Esophagus muscularis mucosa (tissue), 4 donors: Measurements from ENCODE around the gene EDIL3. TPM values are rescaled to one million over a fixed set of nuclear protein-coding genes. Genes with fewer than 3 reads are reported as not detected.
A peak's percentile ranks its signal among the peaks of the same experiment; 100 is the strongest.

Experiments used
- DNase-seq: peaks from one replicate; pipeline ENCODE4 v3.0.0-alpha.2; 2017; ENCODE audit errors: extremely low spot score
- H3K27ac ChIP-seq, 4 donors: fragments of 200-600 bp; sonication (generic); replicated peaks in 1 of 4; 1 replicate in 3 of 4; 2 replicates in 1 of 4; pipeline ENCODE4 v1.5.1; 2016 to 2019; ENCODE audit warnings: mild to moderate bottlenecking in 1 of 4
- H3K27me3 ChIP-seq, 4 donors: fragments of 200-600 bp; sonication (generic); one replicate each; pipeline versions ENCODE4 v1.5.1 to v1.6.0; 2016 to 2019
- H3K36me3 ChIP-seq, 4 donors: fragments of 200-600 bp; sonication (generic); one replicate each; pipeline ENCODE4 v1.5.1; 2016 to 2019
- H3K4me1 ChIP-seq, 4 donors: fragments of 200-600 bp; sonication (generic); one replicate each; pipeline ENCODE4 v1.5.1; 2016 to 2019
- H3K4me3 ChIP-seq, 4 donors: fragments of 200-600 bp; sonication (generic); 1 replicate in 2 of 4; 2 replicates in 2 of 4; pipeline ENCODE4 v1.5.1; 2016 to 2019; ENCODE audit warnings: mild to moderate bottlenecking in 4 of 4, moderate library complexity in 1 of 4
- H3K9me3 ChIP-seq, 4 donors: fragments of 200-600 bp; sonication (generic); 1 replicate in 3 of 4; 2 replicates in 1 of 4; pipeline ENCODE4 v1.5.1; 2016 to 2019
- CTCF ChIP-seq, 3 experiments: fragments of 200-600 bp in 2 of 3; fragments of 450-650 bp in 1 of 3; sonication (generic) in 2 of 3; IDR thresholded peaks; one replicate each; pipeline ENCODE4 v1.5.1; 2017 to 2019; ENCODE audit warnings: antibody characterized with exemption in 3 of 3, mild to moderate bottlenecking in 2 of 3, moderate library complexity in 1 of 3
- EP300 ChIP-seq: sonication (generic); formaldehyde crosslinking; IDR thresholded peaks from one replicate; pipeline ENCODE4 v1.6.1; 2017; ENCODE audit warnings: antibody characterized with exemption
- POLR2A ChIP-seq: fragments of 450-650 bp; IDR thresholded peaks from one replicate; pipeline ENCODE4 v1.6.1; 2017; ENCODE audit warnings: antibody characterized with exemption, moderate library complexity, mild to moderate bottlenecking, low read depth
- POLR2AphosphoS5 ChIP-seq, 2 donors: sonication (generic); formaldehyde crosslinking; IDR thresholded peaks; one replicate each; pipeline ENCODE4 v1.6.1; 2017; ENCODE audit warnings: antibody characterized with exemption in 2 of 2
- WGBS: methylation state at CpG from one replicate; pipeline ENCODE4 v1.1.5; 2018; 5-methylcytosine and 5-hydroxymethylcytosine counted together
- intact Hi-C: fragments of 100-400 bp; cut with DNase I; formaldehyde crosslinking; loops from one replicate; pipeline ENCODE4 v1.15.1; 2023
- total RNA-seq, 4 donors: library from RNA; depleted of rRNA; stranded (reverse); fragments of >200 nt; gene quantifications; one replicate each; pipeline versions ENCODE4 v1.1.0 to v1.2.1, GENCODE V29; 2016

The EDIL3 gene
- total RNA-seq, 4 donors from 2014 or later, result 10.0 to 17.9 (median 10.8) TPM

- Histone ChIP-seq H3K4me1 (peaks cover 8 to 31% (median 29%) of the 10 kb centered on the region in 4 donors), H3K36me3 (no peaks in the 10 kb centered on the region), H3K9me3 (no peaks in the 10 kb centered on the region), H3K27me3 (peaks cover 0 to 44% (median 9%) of the 10 kb centered on the region in 4 donors), H3K4me3 (no peak overlapping the region), H3K27ac (peak overlapping the region in 1 of 4 donors; percentile 2)
- WGBS, result 80% methylated on average over 2 of the region's 2 CpGs
- no peak for DNase-seq
- TF ChIP-seq EP300, result no peak
- TF ChIP-seq CTCF (IDR thresholded peaks at IDR 0.05), result no peak
- no peak for TF ChIP-seq POLR2AphosphoS5 (IDR thresholded peaks at IDR 0.05)
- no peak for TF ChIP-seq POLR2A
- intact Hi-C loops, result no loop called here
These were observed 4.9 kb downstream of the EDIL3 start for GRCh38 chr5:84379749-84380148.

DNA sequence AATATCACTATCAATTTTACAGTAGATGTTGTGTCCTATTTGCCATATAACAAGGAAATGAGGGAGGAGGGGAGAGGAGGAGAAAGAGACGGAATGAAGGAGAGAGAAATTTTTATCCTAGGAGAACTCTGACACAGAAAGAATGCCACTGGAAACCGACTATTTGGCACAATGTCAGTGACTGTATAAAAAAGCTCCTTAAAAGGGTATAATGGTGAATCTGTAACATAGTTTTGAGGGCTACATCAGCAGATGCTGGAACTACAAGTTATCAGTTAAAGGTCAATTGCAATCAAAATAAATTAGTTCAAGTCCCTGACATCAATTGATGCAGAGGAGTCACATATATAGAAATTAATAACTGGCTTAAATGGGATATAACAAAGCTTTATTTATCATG is 5.7 kb downstream of the EDIL3 start:
- Histone ChIP-seq H3K4me3 (no peak overlapping the region), H3K27ac (peak overlapping the region in 1 of 4 donors; percentile 2), H3K27me3 (peaks cover 0 to 36% (median 8%) of the 10 kb centered on the region in 4 donors), H3K4me1 (peaks cover 5 to 23% (median 22%) of the 10 kb centered on the region in 4 donors), H3K36me3 (no peaks in the 10 kb centered on the region), H3K9me3 (no peaks in the 10 kb centered on the region)
- TF ChIP-seq CTCF (IDR thresholded peaks at IDR 0.05) (no peak), POLR2AphosphoS5 (IDR thresholded peaks at IDR 0.05) (no peak), POLR2A (no peak), EP300 (no peak)
- 42% methylated on average over 2 of the region's 2 CpGs for WGBS
- DNase-seq, result no peak
- intact Hi-C loops, result no loop called here

- H3K9me3 ChIP-seq, result no peaks in the 10 kb centered on the region
- H3K27ac ChIP-seq, result peak overlapping the region in 1 of 4 donors; percentile 3
- TF ChIP-seq POLR2A (no peak), EP300 (no peak), CTCF (IDR thresholded peaks at IDR 0.05) (no peak), POLR2AphosphoS5 (IDR thresholded peaks at IDR 0.05) (no peak)
- intact Hi-C loops, result no loop called here
- no peaks in the 10 kb centered on the region for H3K36me3 ChIP-seq
- H3K27me3 ChIP-seq, result peaks cover 0 to 31% (median 5%) of the 10 kb centered on the region in 4 donors
- no peak overlapping the region for H3K4me3 ChIP-seq
- peaks cover 0 to 18% (median 17%) of the 10 kb centered on the region in 4 donors for H3K4me1 ChIP-seq
- 55% methylated on average over 1 of the region's 1 CpG for WGBS
- DNase-seq, result no peak
These were observed 6.3 kb downstream of the EDIL3 start for GRCh38 chr5:84378420-84378819.

- 72% methylated on average over 1 of the region's 1 CpG for WGBS
- DNase-seq, result no peak
- intact Hi-C loops, result no loop called here
- Histone ChIP-seq H3K9me3 (no peaks in the 10 kb centered on the region), H3K4me3 (no peak overlapping the region), H3K27ac (no peak overlapping the region), H3K27me3 (peaks cover 0 to 10% (median under 1%) of the 10 kb centered on the region in 4 donors), H3K4me1 (no peaks in the 10 kb centered on the region), H3K36me3 (no peaks in the 10 kb centered on the region)
- TF ChIP-seq POLR2A (no peak), POLR2AphosphoS5 (IDR thresholded peaks at IDR 0.05) (no peak), CTCF (IDR thresholded peaks at IDR 0.05) (no peak), EP300 (no peak)
These were observed 8.3 kb downstream of the EDIL3 start for GRCh38 chr5:84376346-84376745.

- no peak overlapping the region for H3K27ac ChIP-seq
- DNase-seq, result no peak
- WGBS, result 93% methylated on average over 4 of the region's 4 CpGs
- TF ChIP-seq CTCF (IDR thresholded peaks at IDR 0.05) (no peak), EP300 (no peak), POLR2AphosphoS5 (IDR thresholded peaks at IDR 0.05) (no peak), POLR2A (no peak)
- no peak overlapping the region for H3K4me3 ChIP-seq
- intact Hi-C loops, result no loop called here
- H3K27me3 ChIP-seq, result no peaks in the 10 kb centered on the region
- no peaks in the 10 kb centered on the region for H3K36me3 ChIP-seq
- H3K9me3 ChIP-seq, result no peaks in the 10 kb centered on the region
- H3K4me1 ChIP-seq, result no peaks in the 10 kb centered on the region
These were observed 10.1 kb downstream of the EDIL3 start for GRCh38 chr5:84374568-84374967.
